ENCODE data around the gene PTPRG.
"Not testable (repeated sequence)": the region's sequence is repeated elsewhere in the genome, so short reads cannot be mapped to it uniquely, and the experiment has no call there.

PTPRG gene

GRCh38 chr3:61809879-61810278, 248.5 kb downstream of the PTPRG start:
- DNase-seq = no peak

- no peak for DNase-seq
Measured at GRCh38 chr3:61810953-61811497, 249.7 kb downstream of the PTPRG start.

- DNase-seq = no peak
Measured at GRCh38 chr3:61811652-61812051, 250.3 kb downstream of the PTPRG start.

- DNase-seq = no peak
Measured at GRCh38 chr3:61812085-61812484, 250.7 kb downstream of the PTPRG start.

- DNase-seq = no peak
Measured at GRCh38 chr3:61812517-61812916, 251.1 kb downstream of the PTPRG start.

- no peak for DNase-seq
Measured at GRCh38 chr3:61813636-61814035, 252.3 kb downstream of the PTPRG start.

GRCh38 chr3:61814674-61815073, 253.3 kb downstream of the PTPRG start:
- no peak for DNase-seq

GRCh38 chr3:61816304-61816703, 254.9 kb downstream of the PTPRG start:
- not testable (repeated sequence) for DNase-seq

GRCh38 chr3:61819861-61820260, 258.5 kb downstream of the PTPRG start:
- no peak for DNase-seq

GRCh38 chr3:61820306-61820992, 259.1 kb downstream of the PTPRG start:
- DNase-seq = no peak

GRCh38 chr3:61821823-61822251, 260.5 kb downstream of the PTPRG start:
- no peak for DNase-seq

GRCh38 chr3:61822588-61822987, 261.2 kb downstream of the PTPRG start:
- DNase-seq = no peak

- no peak for DNase-seq
Measured at GRCh38 chr3:61824553-61825135, 263.3 kb downstream of the PTPRG start.

GRCh38 chr3:61826161-61826560, 264.8 kb downstream of the PTPRG start:
- DNase-seq = no peak

GRCh38 chr3:61828184-61828874, 267.0 kb downstream of the PTPRG start:
- DNase-seq = no peak

- DNase-seq = no peak
Measured at GRCh38 chr3:61828880-61829721, 267.7 kb downstream of the PTPRG start.

GRCh38 chr3:61829722-61830350, 268.5 kb downstream of the PTPRG start:
- no peak for DNase-seq

- no peak for DNase-seq
Measured at GRCh38 chr3:61831973-61832372, 270.6 kb downstream of the PTPRG start.

GRCh38 chr3:61832375-61833229, 271.2 kb downstream of the PTPRG start:
- no peak for DNase-seq

- no peak for DNase-seq
Measured at GRCh38 chr3:61839256-61839655, 277.9 kb downstream of the PTPRG start.

- DNase-seq = no peak
Measured at GRCh38 chr3:61841111-61841845, 279.9 kb downstream of the PTPRG start.
